Measurements from ENCODE around the gene PAPSS2. TPM values are rescaled to one million over a fixed set of nuclear protein-coding genes. Genes with fewer than 3 reads are reported as not detected.
A peak's percentile ranks its signal among the peaks of the same experiment; 100 is the strongest.

The PAPSS2 gene
- total and polyA plus RNA-seq, 2 donors from 2014 or later: 23.5 to 84.2 TPM

DNA sequence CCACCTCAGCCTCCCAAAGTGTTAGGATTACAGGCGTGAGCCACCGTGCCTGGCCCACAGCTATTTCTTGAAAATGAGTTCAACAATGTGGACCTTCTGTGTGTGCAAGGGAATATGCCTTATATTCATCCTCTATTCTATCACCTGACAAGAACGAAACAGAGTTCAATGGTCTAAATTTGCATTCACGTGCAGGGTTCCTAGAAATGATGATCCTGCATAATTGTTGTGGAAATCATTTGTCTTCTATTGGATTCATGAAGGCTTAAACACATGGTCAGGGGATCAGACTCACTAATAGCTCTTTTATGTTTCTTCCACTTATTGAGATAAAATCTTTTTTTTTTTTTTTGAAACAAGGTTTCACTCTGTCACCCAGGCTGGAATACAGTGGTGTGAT lies 23.7 kb downstream of the PAPSS2 start:
- Histone ChIP-seq H3K27ac (ENCODE audit: low read depth in 2 of 2, low read length in 2 of 2) (no peak overlapping the region), H3K9me3 (ENCODE audit: control insufficient read depth in 2 of 3, insufficient read depth in 1 of 3, low read length in 3 of 3) (no peaks in the 10 kb centered on the region), H3K4me3 (ENCODE audit: low read length in 3 of 3) (no peak overlapping the region), H3K36me3 (ENCODE audit: control insufficient read depth in 2 of 3, insufficient read depth in 3 of 3, low read length in 3 of 3) (no peaks in the 10 kb centered on the region), H3K27me3 (ENCODE audit: control insufficient read depth, insufficient read depth, low read length) (no peaks in the 10 kb centered on the region), H3K4me1 (ENCODE audit: control insufficient read depth in 2 of 3, insufficient read depth in 2 of 3, low read depth in 1 of 3, low read length in 3 of 3) (peaks cover 0 to 6% (median 0%) of the 10 kb centered on the region in 3 donors), H3K9ac (ENCODE audit: low read length in 3 of 3) (no peak overlapping the region)
- no peak for DNase-seq
- TF ChIP-seq, protein P1, sequence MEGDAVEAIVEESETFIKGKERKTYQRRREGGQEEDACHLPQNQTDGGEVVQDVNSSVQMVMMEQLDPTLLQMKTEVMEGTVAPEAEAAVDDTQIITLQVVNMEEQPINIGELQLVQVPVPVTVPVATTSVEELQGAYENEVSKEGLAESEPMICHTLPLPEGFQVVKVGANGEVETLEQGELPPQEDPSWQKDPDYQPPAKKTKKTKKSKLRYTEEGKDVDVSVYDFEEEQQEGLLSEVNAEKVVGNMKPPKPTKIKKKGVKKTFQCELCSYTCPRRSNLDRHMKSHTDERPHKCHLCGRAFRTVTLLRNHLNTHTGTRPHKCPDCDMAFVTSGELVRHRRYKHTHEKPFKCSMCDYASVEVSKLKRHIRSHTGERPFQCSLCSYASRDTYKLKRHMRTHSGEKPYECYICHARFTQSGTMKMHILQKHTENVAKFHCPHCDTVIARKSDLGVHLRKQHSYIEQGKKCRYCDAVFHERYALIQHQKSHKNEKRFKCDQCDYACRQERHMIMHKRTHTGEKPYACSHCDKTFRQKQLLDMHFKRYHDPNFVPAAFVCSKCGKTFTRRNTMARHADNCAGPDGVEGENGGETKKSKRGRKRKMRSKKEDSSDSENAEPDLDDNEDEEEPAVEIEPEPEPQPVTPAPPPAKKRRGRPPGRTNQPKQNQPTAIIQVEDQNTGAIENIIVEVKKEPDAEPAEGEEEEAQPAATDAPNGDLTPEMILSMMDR (IDR thresholded peaks at IDR 0.05; ENCODE audit: borderline replicate concordance, extremely low read depth, insufficient read depth): no peak
- intact Hi-C loops (cut with DNase I): no loop called here
- FAIRE-seq: no peak

DNA sequence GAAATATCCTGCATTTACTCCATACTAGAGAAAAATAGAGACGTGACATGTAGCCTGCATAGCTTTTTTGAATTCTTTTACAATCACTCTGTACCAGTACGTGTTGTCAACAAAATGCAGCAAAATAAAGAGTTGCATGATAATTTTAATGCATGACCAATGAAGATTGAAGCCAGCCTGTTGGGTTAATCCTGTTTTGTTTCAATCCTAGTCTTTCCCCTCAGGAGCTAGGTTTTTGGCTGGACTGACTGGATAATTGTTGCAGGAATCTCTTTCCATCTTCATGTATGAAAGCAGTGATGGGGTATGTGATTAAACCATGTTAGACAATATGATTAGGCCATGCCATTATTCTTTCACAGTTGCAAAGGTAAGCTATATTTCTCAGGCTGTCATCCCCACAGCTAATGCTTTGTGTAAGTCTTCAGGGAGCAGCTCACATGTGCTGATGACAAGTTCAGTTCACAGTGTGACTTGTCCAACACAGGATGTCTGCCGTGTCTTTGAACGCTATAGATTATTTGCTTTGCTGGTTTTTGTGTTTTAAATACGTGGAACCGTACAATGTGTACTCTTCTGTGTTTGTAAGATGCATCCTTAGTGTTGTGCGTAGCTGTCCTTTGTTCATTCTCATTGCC lies 24.4 kb downstream of the PAPSS2 start:
- H3K4me3 ChIP-seq (ENCODE audit: low read length in 3 of 3): no peak overlapping the region
- intact Hi-C loops (cut with DNase I): no loop called here
- H3K36me3 ChIP-seq (ENCODE audit: control insufficient read depth in 2 of 3, insufficient read depth in 3 of 3, low read length in 3 of 3): no peaks in the 10 kb centered on the region
- TF ChIP-seq, protein P1 (IDR thresholded peaks at IDR 0.05; ENCODE audit: borderline replicate concordance, extremely low read depth, insufficient read depth): no peak
- no peak overlapping the region for H3K9ac ChIP-seq (ENCODE audit: low read length in 3 of 3)
- no peaks in the 10 kb centered on the region for H3K27me3 ChIP-seq (ENCODE audit: control insufficient read depth, insufficient read depth, low read length)
- no peaks in the 10 kb centered on the region for H3K9me3 ChIP-seq (ENCODE audit: control insufficient read depth in 2 of 3, insufficient read depth in 1 of 3, low read length in 3 of 3)
- peaks cover 0 to 6% (median 0%) of the 10 kb centered on the region in 3 donors for H3K4me1 ChIP-seq (ENCODE audit: control insufficient read depth in 2 of 3, insufficient read depth in 2 of 3, low read depth in 1 of 3, low read length in 3 of 3)
- no peak overlapping the region for H3K27ac ChIP-seq (ENCODE audit: low read depth in 2 of 2, low read length in 2 of 2)
- DNase-seq (no peak), FAIRE-seq (no peak)

DNA sequence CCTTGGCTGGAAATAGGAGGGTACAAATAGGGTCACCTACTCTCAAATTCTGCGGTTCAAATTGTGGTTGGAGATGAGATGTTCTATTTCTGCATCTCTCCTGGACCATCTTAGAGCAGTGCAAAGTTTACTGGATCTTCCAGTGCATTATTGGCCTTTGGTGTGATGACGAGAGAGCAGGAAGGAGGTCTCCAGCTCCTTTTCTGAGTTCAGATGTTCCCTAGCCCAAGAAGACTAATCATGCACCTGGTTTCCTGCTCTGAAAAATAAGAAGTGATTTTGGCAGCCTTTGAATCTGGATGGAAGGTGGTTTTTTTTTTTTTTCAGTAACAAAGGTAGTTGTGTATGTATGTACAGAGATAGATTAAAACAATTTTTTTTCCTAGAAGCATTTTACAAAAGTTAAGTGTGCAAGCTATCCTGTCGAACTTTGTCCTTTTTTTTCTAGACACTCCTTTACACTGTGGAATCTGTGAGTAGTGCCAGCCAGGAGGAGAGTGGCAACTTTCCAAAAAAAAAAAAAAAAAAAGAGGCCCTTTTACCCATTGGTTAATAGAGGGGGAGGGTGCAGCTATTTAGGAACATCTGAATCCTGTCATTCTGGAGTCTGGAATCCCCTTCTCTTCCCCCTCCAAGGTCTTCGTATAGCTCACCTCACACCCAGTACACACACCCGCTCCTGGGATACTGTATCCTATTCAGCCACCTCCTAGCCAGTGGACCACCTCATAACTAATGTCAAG lies 26.3 kb downstream of the PAPSS2 start:
- Histone ChIP-seq H3K4me3 (ENCODE audit: low read length in 3 of 3) (peak overlapping the region in 2 of 3 donors; percentile 1 to 20), H3K27ac (ENCODE audit: low read depth in 2 of 2, low read length in 2 of 2) (peak overlapping the region; percentile 53 to 69), H3K4me1 (ENCODE audit: control insufficient read depth in 2 of 3, insufficient read depth in 2 of 3, low read depth in 1 of 3, low read length in 3 of 3) (peaks cover 0 to 8% (median 0%) of the 10 kb centered on the region in 3 donors), H3K36me3 (ENCODE audit: control insufficient read depth in 2 of 3, insufficient read depth in 3 of 3, low read length in 3 of 3) (no peaks in the 10 kb centered on the region), H3K9ac (ENCODE audit: low read length in 3 of 3) (no peak overlapping the region), H3K9me3 (ENCODE audit: control insufficient read depth in 2 of 3, insufficient read depth in 1 of 3, low read length in 3 of 3) (no peaks in the 10 kb centered on the region), H3K27me3 (ENCODE audit: control insufficient read depth, insufficient read depth, low read length) (no peaks in the 10 kb centered on the region)
- FAIRE-seq: peak; percentile 83
- TF ChIP-seq, protein P1 (IDR thresholded peaks at IDR 0.05; ENCODE audit: borderline replicate concordance, extremely low read depth, insufficient read depth): no peak
- intact Hi-C loops (cut with DNase I): no loop called here
- DNase-seq: no peak
